ENCODE measurements around the gene NKX1-1.
"Not testable (repeated sequence)": the region's sequence is repeated elsewhere in the genome, so short reads cannot be mapped to it uniquely, and the experiment has no call there.

Gene NKX1-1

DNA sequence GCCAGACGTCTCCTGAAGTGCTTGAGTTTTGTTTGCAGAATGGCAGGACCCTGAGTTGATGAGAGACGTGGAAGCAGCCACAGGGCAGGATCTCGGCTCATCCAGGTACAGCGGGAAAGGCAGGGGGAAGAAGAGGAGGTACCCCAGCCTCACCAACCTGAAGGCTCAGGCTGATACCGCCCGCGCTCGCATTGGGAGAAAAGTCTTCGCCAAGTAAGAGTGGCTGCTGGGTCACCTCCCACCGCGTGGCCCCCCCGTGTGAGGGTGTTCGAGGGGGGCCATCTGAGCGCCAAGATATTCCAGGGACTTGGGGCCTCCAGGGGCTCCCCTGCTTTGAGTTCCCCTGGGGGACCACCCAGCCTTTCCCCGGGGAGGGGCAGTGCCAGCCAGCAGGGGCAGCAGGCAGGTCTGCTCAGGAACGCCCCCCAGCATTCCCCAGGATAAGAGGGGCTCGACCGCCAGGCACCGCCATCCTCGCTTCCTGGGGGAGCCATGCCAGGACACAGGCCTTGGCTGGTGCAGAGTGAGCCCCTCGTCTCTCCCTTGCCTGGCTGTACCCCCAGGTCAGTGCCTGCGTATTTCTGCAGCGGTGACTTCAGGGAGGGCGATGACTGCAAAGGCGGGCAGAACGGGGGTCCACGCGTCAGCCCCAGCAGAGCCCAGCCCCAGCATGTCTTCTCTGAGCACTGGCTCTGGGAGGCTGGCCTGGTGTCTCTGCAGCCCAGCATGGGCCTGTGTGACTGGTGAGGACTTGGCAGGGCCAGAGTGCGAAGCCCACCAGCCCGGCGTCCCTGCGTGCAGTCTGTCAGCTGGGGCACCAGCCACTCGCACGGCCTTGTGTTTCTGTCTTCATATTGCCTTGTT lies 22.3 kb downstream of the NKX1-1 start:
- DNase-seq, result no peak

DNA sequence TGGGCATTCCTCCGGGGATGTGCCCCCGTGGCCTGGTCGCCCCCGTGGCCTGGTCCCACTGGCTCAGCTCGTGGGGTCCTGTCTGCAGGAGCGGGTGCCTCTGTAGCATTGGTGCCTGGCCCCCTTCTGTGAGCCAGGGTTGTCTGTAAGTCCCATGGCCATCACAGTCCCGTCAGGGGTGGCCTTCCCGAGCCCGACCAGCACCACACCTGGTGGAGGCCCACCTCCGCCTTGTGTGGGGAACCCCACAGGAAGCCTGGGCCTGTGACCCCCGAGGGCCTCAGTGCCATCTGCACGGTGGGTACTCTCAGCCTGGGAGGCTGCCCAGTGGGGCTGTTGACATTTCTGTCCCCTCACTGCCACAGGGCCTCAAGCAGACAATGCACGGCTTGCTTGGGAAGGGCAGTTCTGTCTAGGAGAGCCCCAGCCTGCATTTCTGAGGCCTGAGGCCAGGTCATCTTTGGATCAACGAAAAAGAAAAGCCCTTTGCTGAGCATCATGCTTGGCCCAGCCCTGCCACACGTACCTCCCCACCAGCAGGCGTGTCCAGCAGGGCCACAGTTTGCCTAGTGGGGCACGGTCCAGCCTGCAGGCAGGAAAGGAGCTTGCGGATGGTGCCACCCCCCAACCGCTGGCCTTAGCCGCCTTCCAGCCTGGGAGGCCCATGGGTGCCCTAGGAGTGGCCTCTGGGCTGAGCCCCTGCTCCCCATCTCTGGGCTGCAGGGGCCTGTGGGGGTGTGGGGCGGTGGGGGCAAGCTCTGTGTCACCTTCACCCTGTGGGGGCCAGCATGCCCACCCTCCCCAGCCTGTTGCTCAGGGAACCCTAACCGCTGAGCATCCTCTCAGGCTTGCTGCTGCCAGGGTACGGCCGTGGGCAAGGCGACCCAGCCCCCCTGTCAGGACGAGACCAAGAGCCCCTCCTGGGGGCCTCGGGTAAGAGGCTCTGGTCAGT lies 23.2 kb downstream of the NKX1-1 start:
- no peak for DNase-seq

DNA sequence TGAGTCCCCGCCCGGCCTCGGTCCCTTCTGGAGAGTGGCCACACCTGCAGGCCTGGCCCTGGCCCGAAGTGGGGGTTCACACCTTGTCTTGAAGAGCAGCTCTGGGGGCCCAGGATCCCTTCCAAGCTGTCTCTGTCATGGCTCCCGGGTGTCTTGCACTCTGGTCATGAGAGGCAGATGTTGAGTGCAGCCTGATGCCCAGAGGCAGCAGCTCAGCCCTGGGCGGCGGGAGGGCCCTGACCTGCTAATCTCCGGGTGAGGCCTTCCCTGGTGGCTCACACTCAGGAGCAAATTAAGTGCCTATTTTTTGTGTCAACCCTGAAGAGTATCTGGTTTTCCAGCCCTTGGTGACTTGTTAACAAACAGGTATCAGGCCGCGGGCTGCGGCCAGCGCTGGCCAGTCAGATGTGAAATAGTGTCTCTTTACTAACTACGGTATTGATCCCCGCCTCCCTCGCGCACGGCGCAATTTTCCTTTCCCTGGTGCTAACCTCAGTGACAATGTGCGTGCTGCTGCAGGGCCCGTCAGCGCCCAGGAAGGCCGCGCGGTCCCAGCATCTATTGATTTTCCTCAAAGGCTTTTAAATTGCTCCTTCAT lies 24.2 kb downstream of the NKX1-1 start:
- no peak for DNase-seq

DNA sequence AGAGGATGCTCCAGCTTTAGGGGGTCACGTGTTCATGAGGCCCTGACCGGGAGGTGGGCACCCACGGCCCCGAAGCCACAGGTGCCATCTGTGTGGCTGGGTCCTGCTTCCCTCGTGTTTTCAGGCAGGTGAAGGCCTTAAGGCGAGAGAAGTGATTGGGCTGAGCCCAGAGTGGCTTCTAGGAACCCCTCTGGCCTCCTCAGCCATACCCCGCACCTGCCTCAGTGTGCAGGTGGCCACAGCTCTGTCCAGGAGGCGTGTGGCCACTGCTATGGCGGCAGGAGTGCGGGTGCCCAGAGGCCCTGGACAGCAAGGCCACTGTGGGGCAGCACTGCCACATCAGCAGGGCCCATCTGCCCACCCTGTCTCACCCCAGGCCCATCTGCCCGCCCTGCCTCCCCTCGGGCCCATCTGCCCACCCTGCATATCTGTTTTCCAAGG lies 25.0 kb downstream of the NKX1-1 start:
- DNase-seq, result no peak

DNA sequence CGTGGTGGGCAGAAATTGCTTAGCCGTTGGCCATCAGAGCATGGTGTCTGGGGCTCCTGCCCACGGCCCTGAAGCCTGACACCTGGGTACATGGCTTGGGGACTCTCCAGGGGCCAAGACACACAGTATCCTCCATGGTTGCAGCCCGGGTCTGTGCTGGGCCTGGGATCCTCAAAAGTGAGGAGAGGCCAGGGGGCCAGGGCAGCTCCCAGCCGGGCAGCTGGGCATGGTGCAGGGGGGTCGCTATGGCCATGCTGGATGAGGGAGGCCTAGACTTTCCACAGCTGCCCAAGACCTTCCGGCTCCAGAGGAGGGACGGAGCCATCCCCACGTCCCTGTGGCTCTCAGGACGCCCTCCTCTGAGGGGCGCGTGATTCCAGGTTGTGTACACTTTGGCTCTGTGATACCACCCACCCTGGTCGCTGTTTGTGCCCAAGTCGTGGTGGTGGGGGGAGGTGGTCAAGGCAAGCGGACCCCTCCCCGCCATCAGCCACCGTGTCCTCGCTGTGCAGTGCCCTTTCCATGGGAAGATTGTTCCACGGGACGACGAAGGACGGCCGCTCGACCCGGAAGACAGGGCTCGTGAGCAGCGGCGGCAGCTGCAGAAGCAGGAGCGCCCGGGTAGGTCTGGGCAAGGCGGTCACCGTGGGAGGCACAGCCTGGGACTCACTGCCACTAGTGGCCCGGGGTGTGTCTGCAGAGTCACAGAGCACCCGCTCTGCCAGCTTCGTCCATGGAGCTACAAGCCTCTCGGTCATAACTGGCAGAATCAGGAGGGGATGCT lies 25.7 kb downstream of the NKX1-1 start:
- no peak for DNase-seq

DNA sequence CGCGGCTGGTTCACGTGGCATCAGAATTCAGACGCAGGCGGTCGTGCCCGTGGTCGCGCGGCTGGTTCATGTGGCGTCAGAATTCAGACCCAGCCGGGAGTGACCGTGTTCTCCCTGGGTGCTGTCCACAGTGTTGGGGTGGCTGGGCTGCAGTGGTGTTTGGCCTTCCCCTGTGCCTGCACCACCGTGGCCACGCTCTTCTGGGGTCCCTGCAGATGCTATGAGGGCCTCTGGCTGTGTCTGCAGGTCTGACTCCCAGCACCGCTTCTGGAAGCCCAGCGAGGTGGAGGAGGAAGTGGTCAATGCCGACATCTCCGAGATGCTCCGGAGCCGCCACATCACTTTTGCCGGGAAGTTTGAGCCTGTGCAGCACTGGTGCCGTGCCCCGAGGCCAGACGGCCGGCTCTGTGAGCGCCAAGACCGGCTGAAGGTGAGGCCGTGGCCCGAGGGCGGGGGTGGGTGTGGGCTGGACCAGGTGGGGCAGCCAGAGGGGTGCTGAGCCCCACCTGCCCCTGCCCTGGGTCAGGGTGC lies 26.4 kb downstream of the NKX1-1 start:
- no peak for DNase-seq

DNA sequence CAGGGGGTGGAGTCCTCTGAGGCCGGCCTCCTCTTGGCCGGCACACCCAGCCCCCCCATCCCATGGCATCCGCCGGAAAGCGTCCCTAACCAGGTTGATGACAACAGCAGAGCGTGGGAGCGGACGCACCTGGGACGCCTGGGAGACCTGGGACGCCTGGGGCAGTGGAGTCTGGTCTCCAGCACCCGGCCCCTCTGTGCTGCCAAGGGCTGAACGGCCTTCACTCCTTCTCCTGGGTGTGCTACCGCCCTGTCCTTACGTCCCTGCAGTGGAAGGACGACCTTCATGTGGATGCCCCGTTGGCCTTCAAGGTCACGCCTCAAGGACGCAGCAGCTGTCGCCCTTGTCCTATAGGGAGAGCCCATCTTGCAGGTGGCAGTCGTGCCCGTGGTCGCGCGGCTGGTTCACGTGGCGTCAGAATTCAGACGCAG lies 26.9 kb downstream of the NKX1-1 start:
- no peak for DNase-seq

DNA sequence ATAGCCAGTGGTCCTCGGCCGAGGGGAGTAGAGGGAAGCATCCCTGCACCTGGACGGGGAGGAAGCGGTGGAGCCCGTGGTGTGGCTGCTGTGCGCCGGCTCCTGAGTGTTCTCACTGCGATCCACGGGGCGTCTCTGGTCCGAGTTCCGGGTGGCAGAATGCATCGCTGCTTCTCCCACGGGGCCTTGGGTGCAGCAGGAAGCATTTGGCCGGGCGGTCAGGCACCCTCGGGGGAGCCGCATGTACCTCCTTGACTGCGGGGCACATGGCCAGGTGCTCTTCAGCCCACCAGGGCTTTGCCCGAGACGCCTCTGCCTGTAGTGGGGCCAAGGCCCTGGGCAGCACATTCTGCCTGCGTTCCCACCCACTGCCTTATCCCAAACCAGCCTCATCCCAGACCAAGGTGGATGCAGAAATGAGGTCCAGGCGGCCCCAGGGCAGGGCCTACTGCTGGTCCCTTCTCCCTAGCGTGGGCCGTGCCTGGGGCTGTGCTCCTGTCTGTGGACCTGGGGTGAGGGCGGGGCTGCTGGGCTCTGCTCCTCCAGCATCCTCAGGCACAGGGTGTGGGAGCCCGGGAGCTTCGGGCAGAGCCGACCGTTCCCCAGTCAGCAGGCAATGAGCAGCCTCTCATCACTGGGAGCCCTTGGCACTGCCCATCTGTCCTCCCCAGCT lies 27.5 kb downstream of the NKX1-1 start:
- no peak for DNase-seq

DNA sequence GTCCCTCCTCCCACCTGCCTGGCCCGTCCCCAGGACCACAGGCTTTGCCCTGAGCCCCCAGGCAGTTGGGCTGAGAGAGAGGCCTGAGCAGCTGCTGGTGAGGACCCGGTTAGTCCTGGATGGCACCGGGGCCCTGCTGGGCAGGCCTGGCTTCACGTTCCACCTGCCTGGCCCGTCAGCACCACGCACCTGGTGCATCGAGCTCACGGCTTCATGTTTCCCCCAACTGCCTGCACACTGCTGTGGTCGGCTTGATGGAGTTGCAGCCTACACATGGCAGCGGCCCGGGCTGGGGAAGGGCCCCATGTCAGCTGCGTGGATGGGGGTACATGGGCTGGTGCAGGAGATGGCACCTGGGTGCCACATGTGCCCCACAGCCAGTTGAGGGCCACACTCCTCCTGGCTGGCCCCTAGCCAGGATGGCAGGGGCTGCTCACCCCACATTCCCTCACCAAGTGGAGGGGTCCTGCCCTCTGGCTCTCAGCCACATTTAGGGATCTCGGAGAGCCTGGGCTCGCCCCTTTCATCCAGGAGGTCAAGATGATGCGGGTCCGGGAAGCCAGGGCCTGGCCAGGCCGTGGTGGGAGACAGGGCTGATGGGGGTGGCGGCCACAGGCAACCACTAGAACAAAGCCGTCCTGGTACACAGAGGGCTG lies 28.5 kb downstream of the NKX1-1 start:
- DNase-seq, result no peak

DNA sequence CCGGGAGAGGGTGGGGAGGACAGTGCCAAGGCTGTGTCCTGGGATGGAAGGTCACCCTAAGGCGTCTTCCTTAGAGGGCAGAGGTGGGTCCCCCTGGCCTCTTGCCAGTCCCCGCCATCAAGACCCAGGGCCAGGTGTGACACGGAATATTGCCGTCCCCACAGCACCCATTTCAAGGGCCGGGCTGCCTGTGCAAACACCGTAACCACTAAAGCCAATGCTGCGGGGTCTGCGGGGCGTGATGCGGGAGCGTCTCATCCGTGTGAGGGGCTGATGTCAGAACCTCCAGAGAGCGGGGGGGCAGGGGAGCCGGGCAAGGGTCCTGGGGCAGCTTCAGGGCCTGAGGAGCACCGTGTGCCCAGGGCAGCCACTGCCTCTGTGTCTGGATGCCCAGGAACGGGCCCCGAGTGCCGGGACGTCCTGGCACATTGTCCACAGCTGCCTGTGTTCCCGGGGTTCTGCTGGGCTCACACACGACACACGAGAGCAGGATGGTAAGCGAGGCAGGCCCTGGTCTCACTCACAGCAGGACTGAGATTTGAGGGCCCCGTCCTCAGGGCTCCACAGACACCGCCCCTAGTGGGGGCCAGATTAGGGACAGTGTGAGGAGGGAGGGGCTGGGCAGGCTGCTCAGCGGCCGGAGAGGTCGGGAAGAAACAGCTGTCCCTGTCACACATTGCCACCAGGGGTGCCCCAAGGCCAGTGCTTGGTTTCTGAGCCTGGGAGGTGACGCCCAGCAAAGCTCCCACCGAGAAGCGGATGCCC lies 29.2 kb downstream of the NKX1-1 start:
- DNase-seq, result no peak

DNA sequence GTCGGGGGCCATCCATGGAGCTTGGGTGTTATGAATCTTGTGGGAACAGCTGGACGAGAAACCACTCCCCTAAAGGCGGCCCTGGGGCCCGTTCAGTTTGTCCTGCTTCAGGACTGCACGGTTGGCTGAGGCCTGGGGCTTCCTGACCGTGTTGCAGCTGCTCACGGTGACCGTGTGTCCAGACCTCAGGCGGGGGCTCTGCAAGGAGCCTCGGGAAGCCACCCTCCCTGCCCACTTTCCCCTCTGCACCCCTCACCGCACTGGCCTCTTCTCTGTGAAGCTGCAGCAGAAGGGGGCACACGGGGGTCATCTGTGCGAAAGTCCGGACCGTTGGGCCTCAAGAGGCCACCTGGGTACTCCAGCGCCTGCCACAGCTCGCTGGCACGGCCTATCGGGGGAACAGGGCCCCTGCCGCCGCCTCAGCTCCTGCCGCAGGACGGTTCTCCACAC lies 29.8 kb downstream of the NKX1-1 start:
- no peak for DNase-seq

DNA sequence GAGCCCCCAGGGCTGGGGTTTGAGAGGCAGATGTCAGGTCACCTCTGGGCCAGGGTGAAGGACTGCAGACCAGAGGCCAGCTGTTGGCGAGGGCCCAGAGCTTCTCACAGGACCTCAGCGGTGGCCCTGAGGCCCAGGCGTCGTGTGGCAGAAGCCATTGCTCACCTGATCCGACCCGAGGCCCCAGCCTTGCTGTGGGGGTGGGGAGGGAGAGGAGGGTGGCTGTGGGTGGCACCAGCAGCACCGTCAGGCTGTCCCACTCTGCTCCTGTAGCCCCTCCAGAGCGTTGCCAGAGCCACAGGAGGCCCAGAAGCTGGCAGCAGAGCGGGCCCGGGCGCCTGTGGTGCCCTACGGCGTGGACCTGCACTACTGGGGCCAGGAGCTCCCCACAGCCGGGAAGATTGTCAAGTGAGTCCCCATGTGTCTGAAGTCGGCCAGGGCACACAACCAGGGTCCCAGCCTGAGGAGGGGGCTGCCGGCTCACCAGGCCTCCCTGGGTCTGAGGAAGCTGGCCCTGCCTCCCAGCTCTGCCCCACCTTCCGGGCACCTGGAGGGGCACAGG lies 30.4 kb downstream of the NKX1-1 start:
- no peak for DNase-seq

DNA sequence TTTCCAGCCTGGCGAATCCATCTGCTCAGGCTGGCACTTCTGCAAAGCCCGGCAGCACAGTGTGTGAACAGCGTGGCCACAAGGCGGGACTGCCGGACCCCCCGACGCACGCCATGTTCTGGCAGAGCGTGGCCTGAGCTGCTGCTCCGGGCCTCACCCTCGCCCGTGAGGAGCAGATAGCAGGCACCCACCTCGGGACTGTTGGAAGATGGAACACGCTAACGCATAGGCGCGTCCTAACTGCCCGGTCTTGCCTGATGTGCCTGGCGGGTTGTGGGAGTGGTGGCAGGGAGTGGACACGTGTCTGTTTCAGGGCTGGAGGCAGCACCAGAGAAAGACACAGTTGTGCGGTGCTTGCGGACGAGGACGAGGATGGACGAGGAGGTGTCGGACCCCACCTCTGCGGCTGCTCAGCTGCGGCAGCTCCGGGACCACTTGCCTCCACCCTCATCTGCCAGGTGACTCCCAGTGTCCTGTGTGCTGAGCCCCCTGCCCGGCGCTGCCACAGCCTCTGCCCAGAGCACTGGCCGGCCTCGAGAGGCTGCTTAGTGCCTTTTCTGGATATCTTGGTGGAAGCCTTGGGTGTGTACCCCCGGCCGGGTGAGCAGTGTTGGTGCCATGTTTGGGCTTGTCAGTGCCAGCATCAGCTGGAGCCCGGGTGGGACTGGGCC lies 31.1 kb downstream of the NKX1-1 start:
- DNase-seq, result no peak

DNA sequence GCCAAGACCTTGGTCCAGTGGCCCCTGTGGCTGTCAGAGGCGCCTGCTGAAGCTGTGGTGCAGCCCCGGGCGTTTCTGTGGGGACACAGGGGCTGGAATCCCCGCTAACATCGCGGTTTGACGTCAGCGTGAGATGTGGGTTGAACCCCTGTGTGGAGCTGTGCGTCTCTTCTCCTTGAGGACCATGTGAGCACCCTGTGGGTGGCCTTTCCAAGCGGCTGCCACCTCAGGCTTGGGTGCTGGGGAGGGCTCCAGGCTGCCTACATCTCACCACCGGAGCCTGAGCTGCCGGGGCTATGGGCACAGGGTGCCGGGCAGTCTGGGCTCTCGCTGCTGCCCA lies 31.6 kb downstream of the NKX1-1 start:
- no peak for DNase-seq

DNA sequence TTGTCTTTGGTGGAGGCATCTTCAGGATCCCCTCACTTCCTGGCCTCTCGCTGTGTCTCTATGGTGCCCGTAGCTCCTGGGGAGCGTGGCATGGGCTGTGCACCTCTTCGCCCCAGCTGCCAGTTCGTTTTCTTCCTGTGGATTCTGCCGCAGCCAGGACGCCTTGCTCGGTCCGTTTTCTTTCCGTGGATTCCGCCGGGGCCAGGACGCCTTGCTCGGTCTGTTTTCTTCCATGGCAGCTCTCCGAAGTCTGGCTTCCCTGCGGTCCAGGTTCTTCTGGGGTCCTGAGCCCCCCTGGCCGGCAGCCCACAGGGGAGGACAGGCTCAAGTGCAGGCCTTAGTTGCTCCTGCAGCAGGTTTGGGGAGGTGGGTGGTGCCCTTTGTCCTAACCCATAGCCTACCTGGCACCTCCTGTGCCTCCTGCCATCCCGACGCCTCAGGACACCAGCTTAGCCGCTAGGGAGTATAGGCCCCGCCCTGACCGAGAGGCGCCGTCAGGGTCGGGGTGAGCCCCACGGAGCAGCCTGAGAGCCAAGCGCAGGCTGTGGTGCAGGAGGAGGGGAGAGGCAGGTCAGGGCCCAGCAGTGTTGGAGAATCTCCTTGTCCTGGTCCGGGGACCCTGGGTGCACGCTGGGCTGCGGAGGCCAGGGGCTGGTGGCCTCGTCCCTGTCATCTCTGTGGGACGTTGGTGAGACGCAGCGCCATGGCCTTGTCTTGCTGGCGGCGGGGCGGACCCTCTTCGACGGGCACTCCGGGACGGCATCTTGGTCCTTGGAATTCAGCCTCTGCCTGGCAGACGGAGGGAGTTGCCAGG lies 32.1 kb downstream of the NKX1-1 start:
- no peak for DNase-seq

DNA sequence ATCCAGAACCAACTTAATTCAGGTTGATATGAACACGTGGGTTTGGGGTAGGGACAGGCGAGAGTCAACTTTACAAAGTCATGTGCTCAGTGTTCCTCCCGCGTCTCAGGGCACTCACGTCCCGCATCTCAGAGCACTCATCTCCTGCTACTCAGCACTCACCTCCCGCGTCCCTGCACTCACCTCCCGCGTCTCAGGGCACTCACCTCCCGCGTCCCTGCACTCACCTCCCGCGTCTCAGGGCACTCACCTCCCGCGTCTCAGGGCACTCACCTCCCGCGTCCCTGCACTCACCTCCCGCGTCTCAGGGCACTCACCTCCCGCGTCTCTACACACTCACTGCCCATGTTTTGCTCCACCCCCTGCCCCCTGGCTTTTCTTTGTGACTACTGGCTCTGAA lies 33.7 kb downstream of the NKX1-1 start:
- not testable (repeated sequence) for DNase-seq

DNA sequence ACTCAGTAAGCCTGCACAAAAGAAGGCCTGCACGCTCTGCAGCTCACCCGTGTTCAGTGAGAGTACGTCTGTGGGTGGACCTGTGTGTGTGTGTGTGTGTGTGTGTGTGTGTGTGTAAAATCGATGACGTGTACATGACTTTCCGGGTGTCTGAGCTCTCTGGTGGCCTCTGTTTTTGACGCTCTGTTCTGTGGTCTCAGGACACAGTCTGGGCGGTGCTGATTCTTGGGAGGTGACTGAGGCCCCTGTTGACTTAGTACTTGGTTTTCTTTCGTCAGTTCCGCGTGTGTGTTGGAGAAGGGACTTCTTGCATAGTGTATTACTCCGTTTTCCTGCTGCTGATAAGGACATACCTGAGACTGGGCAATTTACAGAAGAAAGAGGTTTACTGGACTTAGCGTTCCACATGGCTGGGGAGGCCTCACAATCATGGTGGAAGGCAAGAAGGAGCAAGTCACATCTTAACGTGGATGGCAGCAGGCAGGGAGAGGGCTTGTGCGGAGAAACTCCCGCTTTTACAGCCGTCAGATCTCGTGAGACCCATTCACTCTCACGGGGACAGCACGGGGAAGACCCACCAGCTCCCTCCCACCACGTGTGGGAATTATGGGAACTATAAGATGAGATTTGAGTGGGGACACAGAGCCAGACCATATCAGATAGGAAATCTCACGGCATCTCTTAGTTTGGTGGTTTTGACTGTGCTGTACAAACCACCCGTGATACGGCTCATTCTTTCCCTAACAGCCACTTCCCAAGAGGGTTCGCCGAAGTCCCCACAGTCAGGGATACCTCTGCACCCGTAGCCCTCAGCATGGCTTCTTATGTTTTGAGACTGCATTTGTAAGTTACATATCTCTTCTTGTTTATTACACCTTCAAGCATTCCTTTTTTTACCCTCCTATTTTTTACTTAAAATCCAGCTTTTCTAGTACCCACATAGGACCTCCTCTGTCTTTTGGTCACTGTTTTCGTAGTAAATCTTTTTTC lies 34.8 kb downstream of the NKX1-1 start:
- no peak for DNase-seq

All from NCI-H2029 (cell line).